Suprapubic skin (tissue), 4 donors: Measurements from ENCODE around the gene NCBP3.

ENCODE experiments used
- POLR2A ChIP-seq, 2 donors: fragments of 450-650 bp; IDR thresholded peaks; one replicate each; pipeline ENCODE4 v1.6.1; 2017; ENCODE audit warnings: antibody characterized with exemption in 2 of 2, mild to moderate bottlenecking in 2 of 2, moderate library complexity in 2 of 2
- POLR2AphosphoS5 ChIP-seq, 3 donors: sonication (generic); formaldehyde crosslinking; IDR thresholded peaks; one replicate each; pipeline ENCODE4 v1.6.1; 2017; ENCODE audit warnings: antibody characterized with exemption in 3 of 3
- TF ChIP-seq, protein P1 (sequence below), 2 donors: fragments of 200-600 bp in 1 of 2; fragments of 450-650 bp in 1 of 2; sonication (generic) in 1 of 2; IDR thresholded peaks; one replicate each; pipeline ENCODE4 v1.5.1; 2016 to 2019; ENCODE audit warnings: antibody characterized with exemption in 2 of 2, mild to moderate bottlenecking in 1 of 2, moderate library complexity in 1 of 2

- TF ChIP-seq, protein P1, sequence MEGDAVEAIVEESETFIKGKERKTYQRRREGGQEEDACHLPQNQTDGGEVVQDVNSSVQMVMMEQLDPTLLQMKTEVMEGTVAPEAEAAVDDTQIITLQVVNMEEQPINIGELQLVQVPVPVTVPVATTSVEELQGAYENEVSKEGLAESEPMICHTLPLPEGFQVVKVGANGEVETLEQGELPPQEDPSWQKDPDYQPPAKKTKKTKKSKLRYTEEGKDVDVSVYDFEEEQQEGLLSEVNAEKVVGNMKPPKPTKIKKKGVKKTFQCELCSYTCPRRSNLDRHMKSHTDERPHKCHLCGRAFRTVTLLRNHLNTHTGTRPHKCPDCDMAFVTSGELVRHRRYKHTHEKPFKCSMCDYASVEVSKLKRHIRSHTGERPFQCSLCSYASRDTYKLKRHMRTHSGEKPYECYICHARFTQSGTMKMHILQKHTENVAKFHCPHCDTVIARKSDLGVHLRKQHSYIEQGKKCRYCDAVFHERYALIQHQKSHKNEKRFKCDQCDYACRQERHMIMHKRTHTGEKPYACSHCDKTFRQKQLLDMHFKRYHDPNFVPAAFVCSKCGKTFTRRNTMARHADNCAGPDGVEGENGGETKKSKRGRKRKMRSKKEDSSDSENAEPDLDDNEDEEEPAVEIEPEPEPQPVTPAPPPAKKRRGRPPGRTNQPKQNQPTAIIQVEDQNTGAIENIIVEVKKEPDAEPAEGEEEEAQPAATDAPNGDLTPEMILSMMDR (IDR thresholded peaks at IDR 0.05), result no peak
- TF ChIP-seq POLR2A (IDR thresholded peaks at IDR 0.05), result no peak
- TF ChIP-seq POLR2AphosphoS5 (IDR thresholded peaks at IDR 0.05), result no peak
Measured at GRCh38 chr17:3818786-3819185, 27.3 kb downstream of the NCBP3 start.
